ENCODE results near the gene PSMF1. TPM values are rescaled to one million over a fixed set of nuclear protein-coding genes. Genes with fewer than 3 reads are reported as not detected.

PSMF1 gene
- polyA plus RNA-seq, 1 donor from 2014 or later = 236 TPM

DNA sequence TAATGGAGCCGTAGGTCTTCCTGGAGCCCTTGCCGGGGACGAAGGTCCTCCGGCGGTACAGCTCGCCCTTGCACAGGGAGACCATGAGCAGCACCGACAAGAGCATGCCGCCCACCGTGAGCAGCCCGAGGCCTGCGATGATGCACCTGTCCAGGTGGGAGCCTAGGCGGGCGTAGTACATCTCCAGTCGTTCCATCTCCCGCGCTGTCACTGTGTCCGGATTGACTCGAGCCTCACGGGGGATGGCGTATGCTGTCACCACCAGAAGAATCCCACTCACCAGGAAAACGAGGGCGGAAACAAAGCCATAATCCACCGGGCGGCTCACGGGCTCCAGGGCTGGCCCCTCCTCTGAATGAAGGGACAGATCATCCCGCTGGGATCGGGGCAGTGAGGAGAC lies 62.5 kb downstream of the PSMF1 start:
- Histone ChIP-seq H3K9ac (ENCODE audit: low read length) (no peak overlapping the region), H3K9me3 (ENCODE audit: low read length) (no peaks in the 10 kb centered on the region), H3K27ac (ENCODE audit: low read length) (no peak overlapping the region), H3K9me2 (ENCODE audit: insufficient read depth, low read length) (no peaks in the 10 kb centered on the region), H3K27me3 (ENCODE audit: insufficient read depth, low read depth, low read length) (peaks cover 8% of the 10 kb centered on the region), H3K4me2 (ENCODE audit: low read length) (no peak overlapping the region), H3K36me3 (ENCODE audit: insufficient read depth, low read length) (no peaks in the 10 kb centered on the region), H3K79me2 (replicated peaks; ENCODE audit: insufficient read depth, low read length) (no peaks in the 10 kb centered on the region), H3K4me3 (ENCODE audit: low read length) (no peak overlapping the region), H3F3A (ENCODE audit: insufficient read depth, low read length, poor library complexity, severe bottlenecking) (peaks cover 4% of the 10 kb centered on the region), H2AFZ (ENCODE audit: low read depth, low read length) (no peak overlapping the region), H4K20me1 (ENCODE audit: insufficient read depth) (no peaks in the 10 kb centered on the region)
- TF ChIP-seq SMC3 (conservative IDR thresholded peaks at IDR 0.05; ENCODE audit: poor library complexity) (no peak), EP300 (conservative IDR thresholded peaks at IDR 0.05; ENCODE audit: poor library complexity, severe bottlenecking) (no peak), TAF1 (IDR thresholded peaks at IDR 0.05; ENCODE audit: low read depth) (no peak)
- TF ChIP-seq, protein P1, sequence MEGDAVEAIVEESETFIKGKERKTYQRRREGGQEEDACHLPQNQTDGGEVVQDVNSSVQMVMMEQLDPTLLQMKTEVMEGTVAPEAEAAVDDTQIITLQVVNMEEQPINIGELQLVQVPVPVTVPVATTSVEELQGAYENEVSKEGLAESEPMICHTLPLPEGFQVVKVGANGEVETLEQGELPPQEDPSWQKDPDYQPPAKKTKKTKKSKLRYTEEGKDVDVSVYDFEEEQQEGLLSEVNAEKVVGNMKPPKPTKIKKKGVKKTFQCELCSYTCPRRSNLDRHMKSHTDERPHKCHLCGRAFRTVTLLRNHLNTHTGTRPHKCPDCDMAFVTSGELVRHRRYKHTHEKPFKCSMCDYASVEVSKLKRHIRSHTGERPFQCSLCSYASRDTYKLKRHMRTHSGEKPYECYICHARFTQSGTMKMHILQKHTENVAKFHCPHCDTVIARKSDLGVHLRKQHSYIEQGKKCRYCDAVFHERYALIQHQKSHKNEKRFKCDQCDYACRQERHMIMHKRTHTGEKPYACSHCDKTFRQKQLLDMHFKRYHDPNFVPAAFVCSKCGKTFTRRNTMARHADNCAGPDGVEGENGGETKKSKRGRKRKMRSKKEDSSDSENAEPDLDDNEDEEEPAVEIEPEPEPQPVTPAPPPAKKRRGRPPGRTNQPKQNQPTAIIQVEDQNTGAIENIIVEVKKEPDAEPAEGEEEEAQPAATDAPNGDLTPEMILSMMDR (IDR thresholded peaks at IDR 0.05; ENCODE audit: poor library complexity, severe bottlenecking) = no peak
- TF ChIP-seq, protein P2, sequence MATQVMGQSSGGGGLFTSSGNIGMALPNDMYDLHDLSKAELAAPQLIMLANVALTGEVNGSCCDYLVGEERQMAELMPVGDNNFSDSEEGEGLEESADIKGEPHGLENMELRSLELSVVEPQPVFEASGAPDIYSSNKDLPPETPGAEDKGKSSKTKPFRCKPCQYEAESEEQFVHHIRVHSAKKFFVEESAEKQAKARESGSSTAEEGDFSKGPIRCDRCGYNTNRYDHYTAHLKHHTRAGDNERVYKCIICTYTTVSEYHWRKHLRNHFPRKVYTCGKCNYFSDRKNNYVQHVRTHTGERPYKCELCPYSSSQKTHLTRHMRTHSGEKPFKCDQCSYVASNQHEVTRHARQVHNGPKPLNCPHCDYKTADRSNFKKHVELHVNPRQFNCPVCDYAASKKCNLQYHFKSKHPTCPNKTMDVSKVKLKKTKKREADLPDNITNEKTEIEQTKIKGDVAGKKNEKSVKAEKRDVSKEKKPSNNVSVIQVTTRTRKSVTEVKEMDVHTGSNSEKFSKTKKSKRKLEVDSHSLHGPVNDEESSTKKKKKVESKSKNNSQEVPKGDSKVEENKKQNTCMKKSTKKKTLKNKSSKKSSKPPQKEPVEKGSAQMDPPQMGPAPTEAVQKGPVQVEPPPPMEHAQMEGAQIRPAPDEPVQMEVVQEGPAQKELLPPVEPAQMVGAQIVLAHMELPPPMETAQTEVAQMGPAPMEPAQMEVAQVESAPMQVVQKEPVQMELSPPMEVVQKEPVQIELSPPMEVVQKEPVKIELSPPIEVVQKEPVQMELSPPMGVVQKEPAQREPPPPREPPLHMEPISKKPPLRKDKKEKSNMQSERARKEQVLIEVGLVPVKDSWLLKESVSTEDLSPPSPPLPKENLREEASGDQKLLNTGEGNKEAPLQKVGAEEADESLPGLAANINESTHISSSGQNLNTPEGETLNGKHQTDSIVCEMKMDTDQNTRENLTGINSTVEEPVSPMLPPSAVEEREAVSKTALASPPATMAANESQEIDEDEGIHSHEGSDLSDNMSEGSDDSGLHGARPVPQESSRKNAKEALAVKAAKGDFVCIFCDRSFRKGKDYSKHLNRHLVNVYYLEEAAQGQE (IDR thresholded peaks at IDR 0.05; ENCODE audit: borderline replicate concordance) = no peak

DNA sequence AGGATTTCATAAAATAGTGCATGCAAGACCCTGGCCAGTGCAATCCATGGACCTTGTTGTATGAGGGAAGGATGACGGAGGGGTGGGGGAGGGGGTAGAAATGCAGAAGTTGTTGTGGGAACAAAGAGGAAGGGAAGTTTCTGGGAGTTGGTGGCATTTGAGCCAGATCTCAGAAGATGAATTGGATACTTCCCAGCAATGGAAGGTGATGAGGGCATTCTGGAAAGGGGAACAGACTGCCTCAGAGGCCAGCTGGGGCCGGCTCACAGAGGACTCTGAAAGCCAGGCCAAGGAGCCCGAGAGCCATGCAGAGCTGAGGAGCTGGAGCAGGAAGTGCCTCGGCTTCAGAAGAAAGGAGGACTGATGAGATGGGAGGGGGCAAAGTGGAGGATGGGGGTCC lies 63.7 kb downstream of the PSMF1 start:
- Histone ChIP-seq H3K36me3 (ENCODE audit: insufficient read depth, low read length) (no peaks in the 10 kb centered on the region), H3K4me2 (ENCODE audit: low read length) (no peak overlapping the region), H3K9me2 (ENCODE audit: insufficient read depth, low read length) (no peaks in the 10 kb centered on the region), H3K27ac (ENCODE audit: low read length) (no peak overlapping the region), H3K9me3 (ENCODE audit: low read length) (no peaks in the 10 kb centered on the region), H3K27me3 (ENCODE audit: insufficient read depth, low read depth, low read length) (peaks cover 8% of the 10 kb centered on the region), H3K9ac (ENCODE audit: low read length) (no peak overlapping the region), H4K20me1 (ENCODE audit: insufficient read depth) (no peaks in the 10 kb centered on the region), H2AFZ (ENCODE audit: low read depth, low read length) (no peak overlapping the region), H3F3A (ENCODE audit: insufficient read depth, low read length, poor library complexity, severe bottlenecking) (peaks cover 4% of the 10 kb centered on the region), H3K4me3 (ENCODE audit: low read length) (no peak overlapping the region), H3K79me2 (replicated peaks; ENCODE audit: insufficient read depth, low read length) (no peaks in the 10 kb centered on the region)
- TF ChIP-seq SMC3 (conservative IDR thresholded peaks at IDR 0.05; ENCODE audit: poor library complexity) (no peak), POLR2AphosphoS5 (IDR thresholded peaks at IDR 0.05) (no peak), TAF1 (IDR thresholded peaks at IDR 0.05; ENCODE audit: low read depth) (no peak), MXI1 (conservative IDR thresholded peaks at IDR 0.05; ENCODE audit: poor library complexity, severe bottlenecking) (no peak), RAD21 (conservative IDR thresholded peaks at IDR 0.05) (no peak), EP300 (conservative IDR thresholded peaks at IDR 0.05; ENCODE audit: poor library complexity, severe bottlenecking) (no peak), EZH2 (IDR thresholded peaks at IDR 0.05; ENCODE audit: borderline replicate concordance, insufficient read depth, low read length, poor library complexity, severe bottlenecking) (no peak)
- TF ChIP-seq, protein P1 (IDR thresholded peaks at IDR 0.05; ENCODE audit: poor library complexity, severe bottlenecking) = no peak
- TF ChIP-seq, protein P2 (IDR thresholded peaks at IDR 0.05; ENCODE audit: borderline replicate concordance) = no peak
